Cardiac atrium fibroblast (primary cell): Measurements from ENCODE around the gene EMID1. TPM values are rescaled to one million over a fixed set of nuclear protein-coding genes. Genes with fewer than 3 reads are reported as not detected.

Experiments used
- total RNA-seq: library from RNA; depleted of rRNA; stranded (reverse); fragments of >200 nt; gene quantifications from 2 replicates; pipeline ENCODE4 v1.2.3, GENCODE V29; 2015

The EMID1 gene
- 0.32 and 1.3 TPM in 2 replicates for total RNA-seq

DNA sequence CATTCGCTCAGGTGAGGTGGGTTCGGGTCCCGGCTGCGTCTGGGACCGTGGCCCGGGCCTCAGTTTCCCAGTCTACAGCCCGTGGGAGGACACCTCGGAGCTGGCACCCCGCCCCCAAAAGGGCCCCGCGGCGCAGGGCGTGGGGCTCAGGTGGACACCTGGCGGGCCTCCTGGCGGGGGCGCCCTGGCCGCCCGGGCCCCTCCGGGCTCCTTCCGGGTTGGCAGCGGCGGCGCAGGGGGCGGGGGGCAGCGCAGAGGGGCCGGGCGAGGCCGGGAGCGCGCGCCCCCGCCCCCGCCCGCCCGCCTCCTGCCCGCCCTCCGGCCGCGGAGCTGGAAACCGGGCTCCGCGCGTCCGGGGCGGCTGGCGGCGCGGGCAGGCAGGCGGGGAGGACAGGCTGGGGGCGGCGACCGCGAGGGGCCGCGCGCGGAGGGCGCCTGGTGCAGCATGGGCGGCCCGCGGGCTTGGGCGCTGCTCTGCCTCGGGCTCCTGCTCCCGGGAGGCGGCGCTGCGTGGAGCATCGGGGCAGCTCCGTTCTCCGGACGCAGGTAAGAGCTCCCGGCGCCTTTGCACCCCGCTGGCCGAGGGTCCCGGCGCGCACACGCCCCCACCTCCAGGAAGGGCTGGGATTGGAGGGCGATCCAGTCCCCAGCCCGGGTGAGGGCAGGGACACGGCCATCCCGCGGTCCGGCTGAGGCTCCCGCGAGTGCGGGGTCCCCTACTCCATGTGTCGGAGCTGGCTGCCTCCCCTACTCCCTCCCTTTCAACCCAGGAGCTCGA lies at the start of gene EMID1:
TSS of gene EMID1 (plus strand) at position 303 of the 778 bp plus-strand sequence. CDS start at position 446, 143 bp downstream.

GRCh38 chr22:29267858-29268510 lies 62.3 kb downstream of the EMID1 start, which contains the start of the genes EWSR1 and RHBDD3:
EWSR1 (plus strand) TSS chr22:29268268; CDS start chr22:29268337, 69 bp downstream.
RHBDD3 (minus strand) TSS chr22:29267981; CDS start chr22:29265626, 2,355 bp downstream.

DNA sequence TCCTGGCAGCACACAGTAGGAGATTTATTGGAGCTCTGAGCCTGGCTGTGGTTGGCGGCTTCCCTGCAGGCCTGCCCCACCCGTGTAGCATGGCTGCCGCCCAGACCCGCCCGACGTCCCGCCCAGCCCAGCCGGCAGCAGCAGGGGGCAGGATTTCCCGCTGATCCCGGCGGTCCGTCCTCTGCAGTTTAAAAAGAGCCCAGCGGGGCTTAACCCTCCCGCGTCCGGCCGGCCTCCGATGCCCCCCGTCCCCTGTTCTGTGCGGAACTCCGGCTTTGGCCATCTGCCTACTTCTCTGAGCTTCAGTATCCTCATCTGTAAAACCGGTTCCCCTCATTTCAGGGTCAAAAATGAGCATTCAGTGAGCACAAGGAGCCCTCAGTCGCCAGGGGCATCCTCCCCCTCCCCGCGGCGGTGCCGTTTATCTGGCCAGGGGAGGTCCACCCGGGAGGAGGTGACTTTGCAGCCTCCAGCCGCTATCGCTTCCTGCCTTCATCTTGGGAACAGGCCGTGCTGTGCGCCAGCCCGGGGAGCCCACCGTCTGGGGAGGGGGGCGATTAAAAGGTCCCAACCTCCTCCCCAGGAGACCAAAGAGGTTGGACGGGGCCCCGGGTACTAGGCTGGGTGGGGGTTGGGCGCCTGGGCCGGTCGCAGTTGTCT lies 100.6 kb downstream of the EMID1 start, which contains the start of gene GAS2L1:
TSS of gene GAS2L1 (plus strand) at position 476 of the 660 bp plus-strand sequence. CDS start 1,456 bp downstream, outside the sequence.

Other genes with a start within 250 kb of the EMID1 start
- gene C22orf31, start 144.1 kb upstream of the EMID1 start, total RNA-seq, result not detected in 2 replicates
- 6.9 and 9.4 TPM in 2 replicates for gene KREMEN1, start 132.9 kb upstream of the EMID1 start, total RNA-seq
- gene RHBDD3, start 62.1 kb downstream of the EMID1 start, total RNA-seq, result 37.4 and 37.5 TPM in 2 replicates
- gene EWSR1, start 62.4 kb downstream of the EMID1 start, total RNA-seq, result 115 and 127 TPM in 2 replicates
- 26.2 and 30.3 TPM in 2 replicates for gene GAS2L1, start 100.8 kb downstream of the EMID1 start, total RNA-seq
- not detected in 2 replicates for gene RASL10A, start 109.8 kb downstream of the EMID1 start, total RNA-seq
- 42.8 and 57.8 TPM in 2 replicates for gene AP1B1, start 182.7 kb downstream of the EMID1 start, total RNA-seq
- not detected in 2 replicates for gene RFPL1, start 232.7 kb downstream of the EMID1 start, total RNA-seq